DOHH2 (cell line): Measurements from ENCODE around the gene FMNL2.

Experiments used
- H3F3A ChIP-seq: fragments of 200-600 bp; sonication (generic), shearing (Covaris generic); 2 replicates; pipeline ENCODE4 v1.6.0; 2016; ENCODE audit warnings: antibody characterized with exemption, mild to moderate bottlenecking; ENCODE audit not compliant: control insufficient read depth, insufficient read depth
- H3K27ac ChIP-seq: fragments of 200-600 bp; sonication (generic); 2 replicates; pipeline ENCODE4 v1.5.1; 2014; ENCODE audit warnings: low read depth, mild to moderate bottlenecking, low read length, moderate library complexity
- H3K27me3 ChIP-seq: fragments of 200-600 bp; sonication (generic); 2 replicates; pipeline ENCODE4 v1.6.1; 2014; ENCODE audit warnings: mild to moderate bottlenecking, low read length, mixed read lengths; ENCODE audit not compliant: control insufficient read depth
- H3K36me3 ChIP-seq: fragments of 200-600 bp; sonication (generic); 2 replicates; pipeline ENCODE4 v1.6.1; 2014; ENCODE audit warnings: mild to moderate bottlenecking, low read length, moderate library complexity, mixed read lengths; ENCODE audit not compliant: control insufficient read depth
- H3K4me1 ChIP-seq: fragments of 200-600 bp; sonication (generic); 2 replicates; pipeline ENCODE4 v1.6.1; 2014; ENCODE audit warnings: mild to moderate bottlenecking, low read length, mixed read lengths; ENCODE audit not compliant: control insufficient read depth
- H3K4me2 ChIP-seq: fragments of 200-600 bp; sonication (generic); 2 replicates; pipeline ENCODE4 v1.6.0; 2014; ENCODE audit warnings: mild to moderate bottlenecking, low read length, moderate library complexity
- H3K4me3 ChIP-seq: fragments of 200-600 bp; sonication (generic); 2 replicates; pipeline ENCODE4 v1.5.1; 2014; ENCODE audit warnings: mild to moderate bottlenecking, low read length, mixed read lengths
- H3K79me2 ChIP-seq: fragments of 200-600 bp; sonication (generic); 2 replicates; pipeline ENCODE4 v1.6.1; 2014; ENCODE audit warnings: mild to moderate bottlenecking, low read length, mixed read lengths; ENCODE audit not compliant: control insufficient read depth
- H3K9me2 ChIP-seq: fragments of 200-600 bp; sonication (generic); replicated peaks from 2 replicates; pipeline ENCODE4 v1.6.1; 2014; ENCODE audit warnings: mild to moderate bottlenecking, low read length, mixed read lengths; ENCODE audit not compliant: control insufficient read depth
- H3K9me3 ChIP-seq: fragments of 200-600 bp; sonication (generic); 2 replicates; pipeline ENCODE4 v1.6.1; 2014; ENCODE audit warnings: antibody characterized with exemption, low read length, mixed read lengths; ENCODE audit not compliant: control insufficient read depth, insufficient read depth
- H4K20me1 ChIP-seq: fragments of 200-600 bp; sonication (generic); 2 replicates; pipeline ENCODE4 v1.6.0; 2014; ENCODE audit warnings: low read depth, mild to moderate bottlenecking, antibody characterized with exemption, low read length, moderate library complexity; ENCODE audit not compliant: control insufficient read depth, insufficient read depth
- CTCF ChIP-seq: fragments of 200-600 bp; sonication (generic); IDR thresholded peaks from one replicate; pipeline ENCODE4 v1.5.1; 2014; ENCODE audit warnings: antibody characterized with exemption, mild to moderate bottlenecking, low read depth, low read length; ENCODE audit not compliant: poor library complexity, severe bottlenecking
- EZH2phosphoT487 ChIP-seq: fragments of 200-600 bp; sonication (generic); IDR thresholded peaks from 2 replicates; pipeline ENCODE4 v1.6.1; 2017; ENCODE audit warnings: borderline replicate concordance, mild to moderate bottlenecking, antibody characterized with exemption, low read length, moderate library complexity, mixed read lengths

Gene FMNL2

DNA sequence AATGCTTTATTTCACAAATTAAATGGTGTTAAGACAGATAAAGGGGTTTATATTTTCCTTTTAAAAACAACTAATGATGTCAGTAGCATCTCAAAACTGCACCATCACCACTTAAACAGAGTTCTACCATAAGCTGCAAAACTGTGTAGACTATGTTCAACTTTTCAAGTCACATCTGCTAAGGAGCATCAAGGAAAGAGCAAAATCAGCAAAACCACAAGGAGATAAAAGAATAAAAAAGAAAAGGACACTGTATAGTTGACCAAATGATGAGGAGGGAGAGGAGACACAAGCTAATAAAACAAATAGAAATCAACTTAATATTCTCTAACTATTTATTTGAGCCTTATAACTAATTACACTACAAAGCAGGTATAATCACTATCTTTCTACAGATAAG, 348.4 kb downstream of the FMNL2 start:
- Histone ChIP-seq H3K9me3 (no peaks in the 10 kb centered on the region), H3K4me1 (no peaks in the 10 kb centered on the region), H3K36me3 (peaks cover 87% of the 10 kb centered on the region), H3K79me2 (peaks cover 59% of the 10 kb centered on the region), H3K4me3 (no peak overlapping the region), H3K4me2 (no peak overlapping the region), H3F3A (no peaks in the 10 kb centered on the region), H4K20me1 (no peaks in the 10 kb centered on the region), H3K27me3 (no peaks in the 10 kb centered on the region), H3K27ac (no peak overlapping the region), H3K9me2 (no peaks in the 10 kb centered on the region)
- no peak for TF ChIP-seq CTCF
- TF ChIP-seq EZH2phosphoT487, result no peak

- Histone ChIP-seq H3K9me2 (no peaks in the 10 kb centered on the region), H3K4me2 (no peak overlapping the region), H3K4me3 (no peak overlapping the region), H3K27ac (no peak overlapping the region), H3K79me2 (peaks cover 70% of the 10 kb centered on the region), H4K20me1 (no peaks in the 10 kb centered on the region), H3K27me3 (no peaks in the 10 kb centered on the region), H3K9me3 (no peaks in the 10 kb centered on the region), H3F3A (0 out of 2 replicates have a peak, but pooled peaks cover 6% of the 10 kb centered on the region), H3K36me3 (peaks cover 75% of the 10 kb centered on the region), H3K4me1 (no peaks in the 10 kb centered on the region)
- no peak for TF ChIP-seq CTCF
- no peak for TF ChIP-seq EZH2phosphoT487
Measured at GRCh38 chr2:152686321-152686720, 351.3 kb downstream of the FMNL2 start.

- H3K4me1 ChIP-seq, result peaks cover 8% of the 10 kb centered on the region
- H3K4me3 ChIP-seq, result no peak overlapping the region
- H3F3A ChIP-seq, result peaks cover 17% of the 10 kb centered on the region; the same call in 1 of the 2 replicates
- H3K9me3 ChIP-seq, result no peaks in the 10 kb centered on the region
- H3K9me2 ChIP-seq, result no peaks in the 10 kb centered on the region
- H3K27me3 ChIP-seq, result no peaks in the 10 kb centered on the region
- H3K79me2 ChIP-seq, result peaks cover 72% of the 10 kb centered on the region
- H3K4me2 ChIP-seq, result no peak overlapping the region
- no peak overlapping the region for H3K27ac ChIP-seq
- H3K36me3 ChIP-seq, result peaks cover 76% of the 10 kb centered on the region
- H4K20me1 ChIP-seq, result peaks cover 10% of the 10 kb centered on the region; the same call in 1 of the 2 replicates
- TF ChIP-seq CTCF, result no peak
- TF ChIP-seq EZH2phosphoT487, result no peak
Measured at GRCh38 chr2:152693033-152693432, 358.1 kb downstream of the FMNL2 start.
